Activated CD8-positive, alpha-beta memory T cell treated with anti-CD3 and anti-CD28 coated beads for 24 hours (primary cell): ENCODE results near the gene ARHGAP28.

Source experiments
- DNase-seq: peaks from one replicate; pipeline ENCODE4 v3.0.0-alpha.2; 2020

ARHGAP28 gene

DNA sequence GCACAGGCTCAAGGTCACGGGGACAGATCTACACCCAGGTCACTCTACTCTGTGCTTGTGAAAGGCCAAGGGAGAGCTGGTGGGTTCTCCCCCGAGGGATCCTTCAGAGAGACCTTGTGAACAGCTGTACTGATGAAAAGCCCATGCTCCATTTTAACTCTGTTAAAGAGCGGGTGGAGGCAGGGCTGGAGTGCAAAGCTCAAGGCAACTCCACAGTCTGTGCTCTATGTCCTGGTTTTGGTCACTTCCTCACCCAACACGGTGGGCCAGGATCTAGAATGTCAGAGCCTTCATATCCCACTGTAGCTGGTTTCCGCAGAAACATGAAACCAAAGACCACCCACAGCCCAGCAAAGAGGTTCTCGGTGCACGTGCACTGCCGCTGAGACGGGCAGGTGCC is 210.9 kb downstream of the ARHGAP28 start:
- no peak for DNase-seq

DNA sequence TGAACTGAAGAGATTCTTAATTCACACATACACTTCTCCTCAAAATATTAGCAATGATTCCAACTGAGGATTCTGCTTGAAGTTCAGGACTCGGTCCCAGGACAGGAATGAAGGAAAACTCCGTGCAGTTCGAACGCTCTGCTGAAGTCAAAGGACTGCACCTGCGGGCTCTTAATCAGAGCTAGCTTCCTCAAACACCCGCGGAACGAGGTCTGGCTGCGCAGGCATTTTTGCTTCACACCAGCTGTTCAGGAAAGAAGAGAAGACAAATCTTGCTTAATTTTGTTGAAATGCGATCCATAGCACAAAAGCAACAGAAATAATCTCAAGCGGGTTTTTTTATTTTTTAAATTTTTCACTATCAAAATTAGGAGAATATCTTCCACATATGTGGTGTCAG is 212.5 kb downstream of the ARHGAP28 start:
- no peak for DNase-seq

- no peak for DNase-seq
Observed at GRCh38 chr18:6942742-6943141, 213.2 kb downstream of the ARHGAP28 start.

- no peak for DNase-seq
Observed at GRCh38 chr18:6943143-6943542, 213.6 kb downstream of the ARHGAP28 start.

GRCh38 chr18:6947338-6948030 is 218.0 kb downstream of the ARHGAP28 start:
- no peak for DNase-seq

- DNase-seq = no peak
Observed at GRCh38 chr18:6948281-6949055, 219.0 kb downstream of the ARHGAP28 start.

DNA sequence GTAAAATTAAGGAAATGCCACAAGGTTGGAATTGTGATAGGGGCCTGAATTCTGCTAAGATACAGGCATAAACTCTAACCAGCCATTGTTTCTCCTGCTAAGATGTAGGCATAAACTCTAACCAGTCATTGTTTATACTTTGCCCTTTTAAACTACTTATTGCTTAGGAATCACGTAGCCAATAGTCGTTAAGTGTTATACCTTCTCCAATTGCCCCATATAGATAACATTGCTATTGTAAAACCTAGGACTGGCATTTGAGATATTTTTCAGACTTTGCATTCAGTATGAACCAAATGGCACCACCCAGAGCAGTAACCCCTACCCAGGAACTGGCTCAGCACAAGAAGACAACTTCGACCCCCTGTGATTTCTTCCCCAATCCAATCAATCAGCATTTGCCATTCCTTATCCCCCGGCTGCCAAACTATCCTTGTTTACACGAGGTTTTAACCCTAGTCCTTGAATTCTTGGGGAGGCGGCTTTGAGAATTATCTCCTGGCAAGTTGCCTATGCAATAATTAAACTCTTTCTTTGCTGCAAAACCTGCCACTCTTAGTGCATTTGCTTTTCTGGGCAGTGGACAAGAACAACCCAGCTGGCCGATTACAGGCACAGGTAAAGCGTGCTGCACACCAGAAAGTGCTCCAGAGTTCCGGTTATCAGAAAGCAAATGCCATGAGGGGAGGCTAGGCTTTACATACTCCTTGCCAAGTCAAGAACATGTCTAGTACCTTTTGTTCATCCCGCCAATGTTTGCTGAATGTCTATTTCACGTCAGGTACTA is 220.5 kb downstream of the ARHGAP28 start:
- DNase-seq = no peak

- DNase-seq = no peak
Observed at GRCh38 chr18:6950641-6951040, 221.1 kb downstream of the ARHGAP28 start.

DNA sequence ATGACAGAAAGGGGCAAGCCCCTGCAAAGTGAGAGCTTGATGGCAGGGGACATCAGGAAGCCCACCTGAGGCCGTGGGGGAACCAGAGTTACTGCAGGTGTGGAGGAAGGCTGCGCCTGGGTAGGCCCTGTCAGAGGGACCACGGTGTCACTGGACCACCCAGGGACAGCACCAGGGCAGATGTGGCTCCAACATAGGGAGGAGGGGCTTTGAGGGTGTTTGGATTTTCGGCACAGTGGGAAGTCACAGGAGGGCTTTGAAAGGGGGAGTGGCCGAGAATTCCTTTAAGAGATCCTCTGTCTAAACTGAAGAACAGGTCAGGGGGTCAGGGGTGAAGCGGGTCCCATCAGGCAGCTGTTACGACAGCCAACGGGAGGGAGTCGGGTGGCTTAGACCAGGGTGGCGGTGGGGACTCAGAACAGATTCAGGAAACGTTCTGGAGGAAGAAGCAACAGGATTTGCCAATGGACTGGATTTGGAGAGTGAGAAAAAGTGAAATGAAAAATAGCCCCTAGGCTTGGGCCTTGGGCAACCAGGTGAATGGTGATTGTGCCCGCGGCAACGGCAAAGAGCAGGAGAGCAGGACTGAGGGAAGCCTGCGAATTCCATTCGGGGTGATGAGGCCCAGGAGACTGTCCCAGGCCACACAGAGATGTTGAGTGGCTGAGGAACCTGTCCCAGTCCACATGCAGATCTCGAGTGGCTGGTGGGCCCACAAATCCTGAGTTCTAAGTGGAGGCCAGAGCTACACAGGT is 222.0 kb downstream of the ARHGAP28 start:
- DNase-seq = no peak

GRCh38 chr18:6954501-6954900 is 225.0 kb downstream of the ARHGAP28 start:
- DNase-seq = no peak

GRCh38 chr18:6955304-6955703 is 225.8 kb downstream of the ARHGAP28 start:
- DNase-seq = no peak

DNA sequence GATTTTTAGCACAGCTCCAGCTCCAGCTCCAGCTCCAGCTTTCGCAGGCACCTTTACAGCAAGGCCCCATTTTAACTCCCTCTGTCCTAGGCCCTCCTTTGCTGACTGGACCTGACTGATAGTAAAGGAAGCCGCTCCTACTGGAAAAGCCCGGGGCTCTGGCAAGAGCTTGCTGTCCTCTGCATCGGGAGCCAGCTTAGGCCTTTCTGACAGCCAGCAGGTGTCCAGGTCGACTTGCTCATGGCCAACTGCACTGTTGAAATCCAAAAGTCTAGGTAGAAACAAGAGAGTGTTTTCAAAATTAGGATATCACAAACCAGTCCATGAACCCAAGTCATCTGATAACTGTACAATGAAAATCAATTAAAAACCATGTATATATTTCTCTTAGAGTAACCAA is 227.0 kb downstream of the ARHGAP28 start:
- DNase-seq = no peak

GRCh38 chr18:6956999-6957398 is 227.5 kb downstream of the ARHGAP28 start:
- no peak for DNase-seq

DNA sequence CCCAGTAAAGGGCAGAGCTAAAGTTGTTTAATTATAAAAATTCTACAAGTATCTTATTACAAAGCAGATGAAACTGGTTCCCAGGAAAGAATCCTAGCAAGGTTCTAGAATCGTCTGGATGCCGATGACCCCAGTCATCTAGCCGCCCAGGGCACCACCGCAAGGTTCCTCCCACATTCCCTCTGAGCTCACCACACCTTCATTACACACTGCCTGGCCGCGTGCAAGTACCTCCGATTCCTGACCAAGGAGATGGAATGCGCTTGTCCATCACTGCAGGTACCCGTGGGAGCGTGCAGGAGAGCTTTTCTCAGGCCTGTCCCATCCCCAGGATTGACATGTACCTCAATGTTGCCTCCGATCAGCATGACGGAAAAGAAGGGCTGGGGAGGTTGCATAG is 229.6 kb downstream of the ARHGAP28 start:
- no peak for DNase-seq

- no peak for DNase-seq
Observed at GRCh38 chr18:6960124-6960523, 230.6 kb downstream of the ARHGAP28 start.

DNA sequence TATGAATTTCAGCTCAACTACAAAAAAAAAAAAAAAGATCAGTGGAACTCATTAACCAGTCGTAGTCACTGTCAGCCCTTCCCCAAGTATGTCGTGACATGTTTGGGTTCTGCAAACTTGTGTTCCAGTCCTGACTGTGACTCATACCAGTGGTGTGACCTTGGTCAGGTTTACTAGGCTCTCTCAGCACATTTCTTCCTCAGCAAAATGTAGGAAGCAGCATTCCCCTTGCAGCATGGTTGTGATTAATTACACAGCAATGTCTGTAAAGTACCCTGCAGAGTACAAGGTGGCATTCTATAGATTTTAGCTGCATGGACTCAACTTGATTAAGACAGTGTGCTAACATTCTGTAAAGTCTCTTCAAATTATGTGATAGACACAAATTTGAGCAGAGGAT is 231.1 kb downstream of the ARHGAP28 start:
- no peak for DNase-seq

- DNase-seq = no peak
Observed at GRCh38 chr18:6961331-6961730, 231.8 kb downstream of the ARHGAP28 start.

GRCh38 chr18:6962571-6963451 is 233.3 kb downstream of the ARHGAP28 start:
- DNase-seq = no peak

DNA sequence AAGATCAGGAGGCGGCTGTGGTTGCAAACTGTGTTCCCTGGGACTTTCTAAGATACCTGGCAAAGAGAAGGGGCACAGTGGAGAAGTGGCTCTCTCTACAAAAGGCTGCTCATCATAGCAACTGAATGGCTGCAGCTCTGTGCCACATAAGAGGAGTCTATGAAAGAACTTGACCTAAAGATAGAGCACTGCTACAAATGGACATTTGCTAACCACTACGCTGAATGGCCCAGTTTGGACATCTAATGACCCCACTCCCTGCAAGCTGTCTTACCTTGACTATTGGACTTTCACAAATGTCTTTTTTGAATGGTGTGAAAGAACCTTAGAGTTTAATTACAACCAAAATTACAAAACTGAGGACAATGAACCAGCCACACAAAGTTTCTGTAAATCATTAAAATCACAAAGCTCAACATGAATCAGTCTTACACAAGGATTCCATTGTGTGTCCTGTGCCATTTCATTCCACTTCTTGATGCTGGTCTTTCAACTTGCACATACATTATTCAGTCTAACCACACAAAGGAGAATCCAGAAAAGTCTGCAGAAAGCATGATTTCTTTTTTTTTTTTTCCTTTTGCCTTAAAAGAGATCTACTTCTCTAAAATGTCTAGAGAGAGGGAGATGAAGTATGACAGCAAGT is 234.1 kb downstream of the ARHGAP28 start:
- no peak for DNase-seq
